Putamen (tissue), 1 donor: ENCODE measurements around the gene PDE5A.

Experiments
- DNase-seq: peaks from one replicate; pipeline ENCODE4 v3.0.0-alpha.2; 2016; ENCODE audit warnings: low spot score

Gene PDE5A

DNA sequence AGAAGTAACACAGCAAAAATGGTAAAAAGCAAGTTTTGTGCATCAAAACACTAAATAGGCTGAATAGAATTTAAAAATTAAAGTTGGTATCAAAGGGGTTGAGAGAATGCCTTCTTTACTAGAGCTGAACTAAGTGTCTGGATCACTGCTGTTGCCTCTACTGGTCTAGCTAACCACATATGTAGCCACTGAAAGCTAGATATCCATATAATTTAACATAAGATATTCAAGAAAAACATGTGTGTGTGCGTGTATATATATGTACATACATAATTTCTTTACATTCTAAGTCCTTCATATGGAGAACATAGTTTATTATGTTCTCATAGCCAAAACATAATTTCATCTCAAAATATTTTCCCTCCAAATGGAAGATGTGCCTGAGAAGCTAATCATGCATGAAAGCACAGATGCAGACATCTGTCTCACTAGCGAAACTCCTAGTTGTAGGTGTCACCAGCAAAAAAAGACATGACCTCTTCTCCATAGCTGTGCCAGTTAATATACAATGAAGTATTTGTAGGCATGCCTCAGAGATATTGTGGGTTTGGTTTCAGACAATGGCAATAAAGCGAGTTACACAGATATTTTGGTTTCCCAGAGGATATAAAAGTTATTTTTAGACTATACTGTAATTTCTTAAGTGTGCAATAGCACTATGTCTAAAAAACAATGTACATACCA lies 47.3 kb downstream of the PDE5A start:
- DNase-seq, result no peak

DNA sequence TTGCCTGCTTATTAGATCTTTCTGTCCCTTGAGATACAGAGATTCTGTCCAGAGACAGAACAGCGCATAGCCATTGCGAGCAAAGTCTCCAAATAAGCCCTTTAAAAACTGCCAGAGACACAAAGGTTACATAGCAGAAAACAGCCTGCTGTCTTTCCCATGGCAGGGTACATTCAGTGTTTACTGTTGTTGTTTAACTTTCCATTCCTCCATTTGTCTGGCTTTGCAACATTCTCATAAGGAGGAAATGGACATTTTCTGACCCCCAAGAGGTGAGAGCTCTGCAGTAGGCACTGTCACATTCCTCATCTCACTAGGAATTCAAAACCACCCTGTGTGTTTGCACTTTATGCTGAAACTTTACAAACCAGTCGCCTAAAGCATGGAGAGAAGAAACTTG lies 48.3 kb downstream of the PDE5A start:
- DNase-seq, result no peak

DNA sequence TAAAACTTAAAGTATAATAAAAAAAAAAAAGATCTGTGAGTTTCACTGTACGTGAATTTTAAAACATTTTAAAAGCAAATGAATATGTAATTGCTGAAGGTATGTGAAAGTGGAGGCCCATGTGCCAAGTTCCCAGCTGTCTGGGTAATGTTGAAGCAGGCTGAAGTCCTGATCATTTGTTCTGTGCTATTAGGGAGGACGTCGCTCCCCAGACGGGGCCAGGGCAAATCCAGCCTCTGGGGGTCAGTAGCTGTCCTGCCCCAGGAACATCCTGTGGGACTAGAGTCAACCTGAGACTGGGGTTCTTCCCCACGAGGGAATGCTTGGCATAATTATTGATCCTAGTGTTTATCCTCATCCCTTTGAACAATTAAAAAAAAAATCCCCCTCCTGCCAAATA lies 48.8 kb downstream of the PDE5A start:
- DNase-seq, result no peak

DNA sequence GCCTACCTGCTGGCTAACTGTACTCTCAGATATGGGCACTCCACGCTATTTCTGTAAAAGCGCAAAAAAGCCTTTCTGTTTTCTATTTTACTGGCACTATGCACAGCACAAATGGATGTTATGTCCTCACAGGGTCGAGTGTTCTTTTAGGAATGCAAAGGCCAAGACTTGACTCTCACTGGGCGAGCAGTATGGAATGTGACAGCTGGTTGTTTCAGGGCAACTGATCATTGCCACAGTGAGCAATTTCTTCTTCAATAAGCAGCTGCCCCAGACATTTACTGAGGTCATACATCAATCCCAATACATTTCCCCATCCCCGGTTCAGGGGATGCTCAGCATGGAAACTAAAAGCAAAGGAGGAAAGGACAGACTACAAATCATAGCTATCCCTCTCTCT lies 58.2 kb downstream of the PDE5A start:
- DNase-seq, result no peak

DNA sequence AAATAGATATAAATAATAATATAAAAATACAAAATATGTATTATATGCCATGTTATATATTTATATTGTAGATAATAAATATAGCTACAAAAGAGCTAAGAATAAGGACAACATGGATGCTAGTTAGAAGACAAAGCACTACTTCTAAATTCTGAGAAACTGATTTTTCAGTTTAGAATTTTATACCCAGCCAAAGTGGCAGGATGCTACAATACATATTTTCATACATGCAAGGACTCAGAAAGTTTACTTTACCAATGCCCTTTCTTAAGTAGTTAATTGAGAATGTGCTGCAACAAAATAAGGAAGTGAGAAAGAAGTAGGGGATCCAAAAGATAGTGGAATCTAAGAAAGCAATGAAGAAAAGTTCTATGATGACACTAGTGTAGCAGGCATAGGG lies 64.5 kb downstream of the PDE5A start:
- DNase-seq, result no peak

DNA sequence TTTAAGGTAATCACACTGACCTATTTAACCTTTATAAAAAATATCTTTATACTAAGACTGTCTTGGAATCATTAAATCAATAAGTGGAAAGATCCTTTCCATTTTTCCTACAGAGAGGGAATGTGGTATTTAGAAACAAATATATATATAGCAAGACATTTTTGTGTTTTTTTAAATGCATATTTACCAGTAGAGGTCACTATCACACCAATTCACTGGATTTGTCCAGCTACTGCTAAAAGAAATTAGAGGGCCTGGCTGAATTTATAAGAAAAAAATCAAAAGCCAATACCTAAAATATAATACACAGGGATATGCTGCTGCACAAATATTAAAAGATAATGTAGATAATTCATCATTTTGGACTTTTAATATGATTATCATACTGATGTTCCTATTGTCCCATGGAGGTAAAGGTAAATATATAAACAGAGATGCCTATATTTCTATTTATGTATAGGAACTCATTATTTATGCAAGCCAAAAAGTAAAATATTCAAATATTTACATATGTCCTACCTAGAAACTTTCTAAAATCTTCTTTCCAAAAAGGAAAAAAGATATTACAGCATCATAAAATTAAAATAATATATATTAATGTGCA lies 69.5 kb downstream of the PDE5A start:
- no peak for DNase-seq

DNA sequence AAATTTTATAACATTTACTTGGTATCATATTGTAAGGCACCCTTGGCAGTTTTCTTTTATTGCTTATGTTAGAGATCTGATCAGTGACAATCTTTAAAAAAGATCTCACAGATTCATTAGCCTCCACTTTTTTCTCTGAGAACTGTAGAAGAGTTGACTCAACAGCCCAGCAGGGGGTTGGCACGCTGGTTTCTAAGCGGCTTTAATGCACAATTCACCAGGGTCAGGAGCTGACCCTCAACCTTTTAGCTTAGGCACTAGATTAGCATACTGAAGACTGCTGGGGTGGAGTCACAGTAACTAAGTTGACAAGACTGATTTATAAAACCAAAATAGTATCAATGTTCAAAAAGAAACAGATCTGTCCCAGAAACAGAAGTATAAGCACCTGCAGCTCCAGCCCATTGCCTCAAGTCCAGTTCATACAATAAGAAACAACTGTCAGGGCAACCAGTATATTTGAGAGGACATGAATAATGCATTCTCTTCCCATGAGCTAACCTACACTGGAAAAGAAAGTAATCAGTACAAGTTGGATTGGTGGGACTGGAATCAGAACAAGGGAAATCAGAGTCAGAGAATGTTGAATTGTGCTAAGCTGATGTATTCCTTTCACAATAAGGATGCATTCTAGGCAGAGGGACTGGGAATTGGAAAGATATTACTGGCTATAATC lies 77.6 kb downstream of the PDE5A start:
- DNase-seq, result no peak

DNA sequence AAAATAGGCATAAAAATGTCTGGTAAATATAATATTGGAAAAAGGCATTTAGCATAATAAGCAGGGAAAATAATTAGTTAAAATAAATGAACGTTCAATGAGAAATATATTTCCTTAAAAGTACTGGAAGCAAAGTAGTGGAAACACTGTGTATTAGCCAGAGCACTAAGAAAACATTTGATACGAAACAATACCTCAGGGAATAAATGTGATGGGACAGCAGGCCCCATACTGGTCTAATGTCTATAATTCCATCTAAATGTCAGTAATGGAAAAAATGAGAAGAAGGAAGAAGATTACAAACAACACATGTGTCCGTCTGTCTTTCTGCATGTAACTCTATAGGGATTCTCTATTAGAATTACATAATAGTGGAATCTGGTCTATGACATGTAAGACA lies 79.0 kb downstream of the PDE5A start:
- no peak for DNase-seq

DNA sequence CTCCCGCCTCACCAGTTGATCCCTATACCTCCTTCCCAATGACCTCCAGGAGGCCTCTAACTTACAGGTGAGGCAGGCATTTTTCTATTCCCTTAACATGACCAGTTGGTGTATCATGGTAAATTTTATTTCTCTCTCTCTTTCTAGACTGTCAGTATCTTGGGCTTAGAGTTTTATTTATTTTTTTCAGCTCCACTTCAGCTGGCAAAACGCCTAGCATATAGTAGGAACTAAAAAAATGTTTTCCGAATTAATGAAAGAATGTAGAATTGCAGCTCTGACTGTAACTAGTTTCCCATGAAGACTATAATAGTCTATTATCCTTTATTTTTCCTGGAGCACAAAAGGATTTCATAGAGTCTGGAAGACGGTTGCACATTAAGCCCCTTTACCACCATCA lies 84.8 kb downstream of the PDE5A start:
- DNase-seq, result no peak

DNA sequence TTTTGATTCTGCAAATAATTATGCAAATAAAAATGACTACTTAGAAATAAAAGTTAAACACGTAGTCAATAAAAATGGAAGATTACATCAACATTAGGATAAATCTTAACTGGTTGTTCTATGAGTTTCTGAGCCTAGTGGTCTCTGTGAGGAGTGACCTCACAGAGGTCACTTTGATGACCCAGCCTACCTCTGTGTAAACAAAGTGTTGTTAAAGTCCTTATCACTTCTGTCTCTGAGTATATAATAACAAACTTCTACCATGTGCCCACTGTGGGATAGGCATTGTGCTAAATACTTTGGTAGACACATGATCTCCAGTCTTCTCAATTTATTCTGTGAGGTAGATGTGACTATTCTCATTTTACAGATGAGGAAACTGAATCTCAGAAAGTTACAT lies 85.4 kb downstream of the PDE5A start:
- no peak for DNase-seq

DNA sequence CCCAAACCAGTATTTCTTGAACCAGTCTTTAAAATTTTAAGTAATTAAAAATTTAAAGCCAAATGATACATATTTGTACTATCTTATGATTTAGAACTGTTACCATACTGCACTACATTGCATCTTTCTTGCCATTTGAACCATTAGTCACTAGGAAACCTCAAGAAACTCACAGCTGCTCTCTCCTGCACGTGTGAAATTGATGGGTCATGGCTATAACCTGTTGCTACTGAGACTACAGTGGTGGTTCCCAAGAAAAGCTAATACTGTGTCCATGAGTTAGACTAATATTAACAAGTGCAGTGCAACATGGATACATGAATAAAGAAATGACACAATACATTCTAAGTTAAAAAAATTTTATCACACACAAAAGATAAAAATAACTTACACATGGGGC lies 88.4 kb downstream of the PDE5A start:
- DNase-seq, result no peak

DNA sequence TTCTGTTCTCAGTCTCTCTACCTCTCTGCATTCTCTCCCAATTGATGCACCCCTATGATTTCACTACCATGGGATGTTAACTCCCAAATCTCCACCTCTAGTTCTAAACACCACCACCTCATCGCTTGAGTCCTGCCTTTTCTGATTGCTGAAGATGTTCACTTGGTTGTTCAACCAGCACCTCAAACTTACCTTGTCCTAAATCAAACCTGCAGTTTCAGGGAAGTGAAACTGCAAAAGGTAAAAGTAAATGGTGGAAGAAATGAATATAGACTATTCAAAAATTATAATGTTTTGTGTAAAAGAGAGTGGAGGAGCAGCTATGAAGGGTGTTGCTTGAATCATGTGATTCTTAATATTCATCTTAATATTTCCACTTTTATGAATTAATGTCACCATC lies 91.0 kb downstream of the PDE5A start:
- DNase-seq, result no peak

DNA sequence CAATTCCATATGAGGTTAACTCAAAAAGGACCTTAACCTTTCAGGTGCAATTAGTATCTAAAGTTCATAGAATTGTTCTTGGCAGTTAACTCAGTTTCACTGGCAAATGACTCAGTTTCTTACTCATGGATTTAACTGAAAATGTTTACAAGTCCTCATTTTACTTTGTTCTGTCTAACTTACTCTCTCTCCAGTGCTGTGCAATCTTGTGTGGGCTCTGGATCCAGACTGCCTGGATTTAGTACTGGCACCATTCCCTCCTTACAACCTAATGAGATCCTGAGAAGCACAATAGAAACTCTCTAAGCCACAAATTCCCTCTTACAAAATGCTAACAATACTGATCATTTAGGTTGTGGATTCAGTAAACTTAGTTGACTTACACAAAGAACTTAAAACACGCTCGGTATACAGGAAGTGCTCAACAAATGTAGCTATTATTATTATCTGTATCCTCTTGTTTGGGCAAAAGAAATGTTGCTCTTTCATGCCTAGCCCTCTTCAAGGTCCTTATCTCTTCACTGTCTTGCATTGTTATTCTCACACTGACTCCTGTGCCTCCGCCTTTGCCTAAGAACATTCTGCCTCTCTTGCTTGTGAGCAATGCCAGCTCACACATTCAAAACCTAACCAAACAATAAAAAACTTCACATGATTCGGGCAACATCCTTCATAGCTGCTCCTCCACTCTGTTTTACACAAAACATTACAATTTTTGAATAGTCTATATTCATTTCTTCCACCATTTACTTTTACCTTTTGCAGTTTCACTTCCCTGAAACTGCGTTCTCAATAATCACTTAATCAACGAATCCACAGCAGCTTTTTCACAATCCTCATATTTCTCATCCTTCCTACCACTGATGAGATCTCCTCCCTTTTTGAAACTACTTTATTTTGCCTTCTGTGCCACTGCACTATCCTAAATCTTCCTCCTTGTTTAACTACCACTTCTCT lies 91.8 kb downstream of the PDE5A start:
- DNase-seq, result no peak

DNA sequence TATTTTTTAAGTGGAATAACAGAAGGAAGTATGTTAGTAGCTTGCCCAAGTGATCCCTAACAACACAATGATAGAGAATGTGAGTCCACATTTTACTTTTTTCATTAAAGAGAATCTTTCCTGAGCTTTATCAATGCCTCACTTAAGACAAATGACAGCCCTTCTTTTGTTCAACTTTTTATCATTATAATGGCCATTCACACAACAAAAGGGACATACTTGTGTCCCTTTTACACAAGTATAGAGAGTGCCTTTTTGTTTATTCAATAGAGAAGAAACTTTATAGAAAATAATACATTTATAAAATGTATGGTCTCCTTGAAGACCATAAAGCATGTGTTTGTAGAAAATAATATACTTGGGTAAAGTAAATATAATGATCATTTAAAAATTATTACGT lies 96.3 kb downstream of the PDE5A start:
- no peak for DNase-seq

DNA sequence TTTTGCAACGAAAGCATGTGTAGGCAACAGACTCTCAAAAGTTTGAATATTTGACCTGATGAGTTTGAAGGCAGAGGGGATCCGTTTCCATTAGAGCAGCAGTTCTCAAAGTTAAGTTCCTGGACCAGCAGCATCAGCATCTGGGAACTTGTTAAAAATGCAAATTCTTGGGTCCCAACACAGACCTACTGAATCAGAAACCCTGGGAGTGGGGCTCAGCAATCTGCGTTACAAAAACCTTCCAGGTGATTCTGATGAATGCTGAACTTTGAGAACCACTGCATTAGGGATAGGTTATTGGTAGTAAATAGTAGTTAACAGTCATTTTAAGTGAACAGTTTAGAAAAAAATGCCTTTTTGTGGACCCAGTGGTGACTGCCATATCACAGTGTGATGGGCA lies 98.8 kb downstream of the PDE5A start:
- DNase-seq, result no peak

DNA sequence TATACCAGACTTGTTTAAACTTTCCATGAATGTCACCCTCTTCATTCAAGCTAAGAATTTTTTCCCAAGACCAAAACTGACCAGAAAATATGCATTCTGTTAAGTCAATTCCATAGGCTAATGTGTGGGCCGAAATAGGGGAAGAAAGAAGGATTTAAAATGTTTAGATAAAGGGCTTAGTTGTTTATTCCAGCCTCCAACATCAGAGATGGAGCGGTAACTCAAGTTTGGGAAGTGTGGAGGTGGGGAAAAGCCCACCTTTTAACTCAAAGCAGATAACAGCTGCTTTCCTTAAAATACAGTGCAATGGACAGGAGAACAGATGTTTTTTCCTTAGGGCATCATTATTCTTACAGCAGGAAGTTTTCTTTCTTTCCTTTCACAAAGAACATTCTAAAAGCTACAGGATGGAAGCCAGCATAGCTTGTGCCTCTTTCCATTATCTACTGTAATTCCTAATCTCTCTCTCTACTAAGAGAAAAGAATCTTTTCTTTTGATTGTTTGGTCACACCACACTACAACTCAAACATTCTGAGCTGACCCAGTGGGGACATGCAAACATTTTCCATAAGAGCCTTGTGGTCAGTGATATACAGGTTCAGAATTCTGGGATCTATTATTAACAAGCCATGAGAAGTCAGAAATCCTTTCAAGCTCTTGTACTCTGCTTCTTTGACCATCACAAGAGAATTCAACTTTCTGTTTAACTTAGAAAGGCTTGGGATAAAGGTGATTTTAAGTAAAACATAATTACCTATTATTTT lies 101.6 kb downstream of the PDE5A start:
- DNase-seq, result no peak

DNA sequence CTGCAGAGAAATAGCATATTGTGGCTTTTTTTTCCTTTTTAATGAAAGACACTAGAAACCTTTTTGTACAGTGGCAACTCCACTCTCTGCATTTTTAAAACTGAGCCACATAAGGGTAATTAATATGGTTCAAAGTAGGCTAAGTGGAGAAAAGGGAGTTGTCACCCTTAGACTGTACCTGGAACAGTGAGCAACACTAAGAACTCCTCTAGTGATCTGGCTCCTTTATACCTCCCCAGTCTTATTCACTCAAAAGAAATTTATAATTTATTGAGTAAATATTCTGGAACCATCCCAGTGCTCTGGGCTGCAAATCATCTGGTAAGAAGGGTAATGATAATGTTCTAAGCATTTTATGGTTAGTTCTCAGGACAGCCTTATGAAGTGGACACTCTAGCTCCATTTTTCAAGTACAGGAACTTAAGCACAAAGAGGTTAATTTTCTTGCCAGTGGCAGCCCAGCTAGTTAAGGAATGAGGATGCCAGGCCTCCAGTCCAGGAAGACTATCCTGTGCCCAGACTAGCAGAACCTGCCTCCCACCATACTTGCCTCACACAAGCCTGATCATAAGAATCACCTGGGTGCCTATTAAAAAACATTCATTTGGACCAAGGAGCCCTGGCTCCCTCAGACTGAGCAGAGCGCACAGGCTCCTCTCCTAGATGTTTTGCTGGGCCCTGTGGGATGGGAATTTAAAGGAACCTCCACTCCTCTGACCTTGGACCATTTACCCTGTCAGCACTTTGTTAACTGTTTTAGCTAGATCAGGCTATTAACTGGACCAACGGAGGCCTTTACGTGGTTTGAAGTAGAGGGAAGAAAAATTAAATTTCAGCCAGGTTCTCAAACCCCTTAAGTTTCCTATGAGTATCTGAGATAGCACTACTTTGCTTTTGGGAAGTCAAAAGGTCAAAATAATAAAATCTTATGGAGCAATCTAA lies 102.6 kb downstream of the PDE5A start:
- no peak for DNase-seq

DNA sequence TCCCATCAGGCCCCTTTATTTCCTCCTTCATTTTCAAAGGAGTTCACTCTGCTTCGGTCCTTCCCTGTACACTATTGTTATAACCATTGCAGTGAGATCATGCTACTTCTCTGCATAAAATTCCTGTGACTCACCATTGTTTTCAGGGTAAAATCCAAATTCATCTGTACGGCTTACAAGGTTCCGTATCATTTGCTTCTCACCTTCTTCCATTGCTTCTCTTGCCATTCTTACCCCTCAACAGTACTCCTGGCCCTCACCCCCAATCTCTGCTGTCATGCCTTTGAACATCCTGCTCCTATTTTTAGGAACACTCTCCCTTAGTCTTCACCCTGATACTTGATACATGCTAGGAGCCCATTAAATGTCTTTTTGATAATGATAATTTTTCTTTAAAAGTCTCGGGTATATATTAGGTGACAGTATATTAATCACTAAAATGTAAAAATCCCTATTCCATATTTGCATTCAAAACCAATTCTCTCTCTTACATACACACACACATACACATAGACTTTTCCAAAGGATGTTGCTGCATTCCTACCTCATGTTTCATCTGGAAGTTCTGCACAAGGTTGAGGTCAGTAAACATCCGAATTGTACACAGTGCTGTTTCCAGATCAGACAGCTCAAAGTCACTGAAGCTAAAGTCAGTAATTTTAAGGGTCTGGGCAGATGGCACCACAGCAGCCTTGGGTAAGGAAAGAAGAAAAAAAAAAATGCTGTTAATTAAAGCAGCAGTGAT lies 103.4 kb downstream of the PDE5A start:
- no peak for DNase-seq

DNA sequence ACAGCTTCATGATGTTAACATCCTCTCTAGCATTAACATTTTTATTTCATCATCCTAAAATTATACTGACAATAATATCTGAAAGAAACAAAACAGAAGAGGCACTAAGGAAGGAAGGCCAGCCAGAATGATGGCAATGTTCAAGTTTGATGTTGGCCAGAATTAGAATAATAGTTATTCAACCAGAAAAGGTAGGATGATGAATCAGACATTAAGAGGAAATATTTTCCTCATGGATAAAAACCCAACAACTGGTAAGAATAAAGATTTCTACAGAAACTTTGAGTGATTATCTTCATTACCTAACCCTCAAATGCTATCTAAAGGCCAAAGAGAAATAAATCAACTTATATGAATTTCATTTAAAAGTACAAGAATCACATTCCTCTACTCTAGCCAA lies 105.2 kb downstream of the PDE5A start:
- no peak for DNase-seq

DNA sequence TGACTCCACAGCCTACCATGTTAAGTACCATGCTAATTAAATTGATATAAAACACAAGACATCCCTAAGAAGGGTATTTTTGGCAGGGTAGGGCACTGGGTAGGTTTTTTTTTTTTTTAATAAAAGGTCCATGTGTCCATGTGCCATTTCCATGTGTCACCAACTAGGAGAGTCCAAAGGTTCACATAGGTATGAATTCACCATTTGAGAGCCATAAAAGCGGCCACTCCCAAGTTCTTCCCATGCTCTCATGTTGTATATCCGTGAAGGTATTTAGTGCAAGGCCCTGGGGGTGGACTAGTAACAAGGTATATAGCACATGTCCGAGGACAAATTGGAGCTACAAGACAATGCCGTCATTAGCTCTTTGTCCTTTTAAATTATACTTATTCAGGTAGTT lies 107.3 kb downstream of the PDE5A start:
- DNase-seq, result no peak
